Raji (cell line): ENCODE measurements around the gene TMEM201.

Source experiments
- POLR2A ChIP-seq: IDR thresholded peaks from 2 replicates; pipeline ENCODE4 v1.6.1; 2011; ENCODE audit warnings: low read depth, low read length, control low read depth; ENCODE audit not compliant: insufficient read depth

Gene TMEM201

DNA sequence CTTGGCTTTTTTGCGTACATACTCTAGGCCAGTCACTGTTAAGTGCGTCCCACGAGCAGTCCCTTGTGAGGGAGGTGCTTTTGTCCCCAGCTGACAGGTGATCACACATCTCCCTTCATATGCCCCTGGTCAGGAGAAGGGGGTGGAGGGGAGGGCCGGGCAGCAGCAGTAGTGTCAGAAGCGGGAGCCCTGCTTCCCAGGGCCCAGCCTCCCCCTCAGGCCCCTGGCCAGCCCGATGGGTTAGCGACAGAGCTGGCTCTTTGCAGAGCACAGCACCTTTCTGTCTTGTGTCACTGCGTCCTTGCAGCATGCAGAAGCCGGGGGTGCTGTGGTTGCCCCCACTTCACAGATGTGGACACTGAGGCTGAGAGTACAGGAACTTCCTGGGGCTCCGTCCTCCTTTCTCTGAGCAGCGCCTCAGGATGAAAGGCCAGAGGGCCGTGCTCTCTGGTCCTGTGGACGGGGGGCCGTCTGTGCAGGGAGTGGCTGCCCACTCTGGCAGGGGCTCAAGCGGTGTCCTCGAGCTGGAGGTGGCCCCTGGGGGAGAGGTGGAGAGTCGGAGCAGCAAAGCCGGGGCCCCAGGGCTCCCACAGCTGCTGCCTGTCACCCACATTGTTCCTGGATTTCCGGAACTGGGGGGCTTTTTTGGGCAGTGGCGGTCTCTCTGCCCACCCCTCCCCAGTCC, 5.9 kb downstream of the TMEM201 start:
- TF ChIP-seq POLR2A: no peak

DNA sequence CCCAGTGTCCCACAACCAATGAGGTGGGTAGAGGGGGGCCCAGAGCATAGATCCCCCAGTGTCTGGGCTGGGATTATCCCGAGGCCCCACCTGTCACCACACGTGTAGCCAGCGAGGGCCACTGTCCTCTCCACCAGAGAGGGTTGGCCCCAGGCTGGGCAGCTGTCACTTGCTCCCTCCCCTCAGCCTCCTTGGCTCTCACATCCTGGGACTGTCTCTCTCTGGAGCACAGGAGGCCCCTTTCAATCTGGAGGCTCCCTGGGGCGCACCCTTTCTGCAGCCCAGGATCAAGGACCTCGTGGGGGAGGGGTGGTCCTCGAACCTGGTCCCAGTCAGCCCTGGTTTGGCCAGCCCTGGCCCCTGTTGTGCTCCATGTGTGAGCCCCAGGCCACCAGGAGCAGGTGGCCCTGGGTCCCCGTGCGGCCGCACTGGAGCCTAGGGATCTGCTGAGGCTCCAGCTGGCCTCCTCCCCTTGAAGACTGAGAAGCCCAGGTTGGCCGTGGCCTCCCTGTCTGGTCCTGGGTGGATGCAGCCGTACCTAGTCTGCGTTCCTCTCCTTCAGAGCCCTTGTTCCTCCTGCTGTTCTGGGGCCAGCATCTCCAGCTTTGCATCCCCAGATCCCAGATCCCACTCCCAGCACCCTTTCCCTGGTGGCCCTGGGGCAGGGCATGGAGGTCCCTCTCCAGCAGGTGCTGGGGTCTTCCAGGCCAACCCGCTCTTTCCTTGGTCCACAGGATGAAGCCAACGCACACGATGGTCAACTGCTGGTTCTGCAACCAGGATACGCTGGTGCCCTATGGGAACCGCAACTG, 6.7 kb downstream of the TMEM201 start:
- TF ChIP-seq POLR2A: no peak

DNA sequence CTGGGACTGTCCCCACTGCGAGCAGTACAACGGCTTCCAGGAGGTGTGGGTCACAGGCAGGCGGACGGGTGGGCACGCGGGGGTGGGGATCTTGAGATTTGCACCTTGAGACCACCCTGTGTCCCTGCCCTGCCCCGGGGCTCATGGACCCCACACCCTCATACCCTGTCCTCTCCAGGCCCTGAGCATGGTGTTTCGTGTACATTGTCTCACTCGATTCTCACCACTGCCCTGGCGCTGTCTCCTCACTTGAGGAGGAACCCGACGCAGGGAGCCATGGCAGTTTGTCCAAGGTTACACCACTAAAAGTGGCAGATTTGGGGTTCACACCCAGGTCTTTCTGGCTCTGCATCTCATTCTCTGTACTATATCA, 7.2 kb downstream of the TMEM201 start:
- TF ChIP-seq POLR2A: no peak

DNA sequence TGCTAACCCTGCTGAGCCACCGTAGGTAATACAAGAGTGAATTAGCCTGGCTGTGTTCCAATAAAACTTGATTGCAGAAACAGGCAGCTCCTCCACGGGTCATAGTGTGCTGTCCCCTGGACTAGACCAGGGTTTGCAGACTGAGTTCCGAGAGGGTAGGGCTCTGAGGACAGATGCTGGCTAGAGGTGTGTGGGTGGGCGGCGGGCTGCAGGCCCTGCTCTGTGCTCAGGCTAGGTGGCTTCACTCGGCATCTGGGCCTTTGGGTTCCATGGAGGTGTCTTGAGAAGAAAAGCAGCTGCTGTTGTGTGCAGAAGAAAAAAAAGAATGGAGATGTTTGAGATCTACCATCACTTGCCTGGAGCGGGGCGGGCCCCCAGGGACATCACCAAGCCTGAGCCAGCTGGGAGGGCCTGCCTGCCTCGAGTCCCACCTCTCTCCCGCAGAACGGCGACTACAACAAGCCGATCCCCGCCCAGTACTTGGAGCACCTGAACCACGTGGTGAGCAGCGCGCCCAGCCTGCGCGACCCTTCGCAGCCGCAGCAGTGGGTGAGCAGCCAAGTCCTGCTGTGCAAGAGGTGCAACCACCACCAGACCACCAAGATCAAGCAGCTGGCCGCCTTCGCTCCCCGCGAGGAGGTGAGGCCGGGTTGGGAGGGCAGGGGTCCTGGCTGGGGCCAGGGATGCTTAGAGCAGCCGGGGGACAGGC, 7.9 kb downstream of the TMEM201 start:
- no peak for TF ChIP-seq POLR2A

DNA sequence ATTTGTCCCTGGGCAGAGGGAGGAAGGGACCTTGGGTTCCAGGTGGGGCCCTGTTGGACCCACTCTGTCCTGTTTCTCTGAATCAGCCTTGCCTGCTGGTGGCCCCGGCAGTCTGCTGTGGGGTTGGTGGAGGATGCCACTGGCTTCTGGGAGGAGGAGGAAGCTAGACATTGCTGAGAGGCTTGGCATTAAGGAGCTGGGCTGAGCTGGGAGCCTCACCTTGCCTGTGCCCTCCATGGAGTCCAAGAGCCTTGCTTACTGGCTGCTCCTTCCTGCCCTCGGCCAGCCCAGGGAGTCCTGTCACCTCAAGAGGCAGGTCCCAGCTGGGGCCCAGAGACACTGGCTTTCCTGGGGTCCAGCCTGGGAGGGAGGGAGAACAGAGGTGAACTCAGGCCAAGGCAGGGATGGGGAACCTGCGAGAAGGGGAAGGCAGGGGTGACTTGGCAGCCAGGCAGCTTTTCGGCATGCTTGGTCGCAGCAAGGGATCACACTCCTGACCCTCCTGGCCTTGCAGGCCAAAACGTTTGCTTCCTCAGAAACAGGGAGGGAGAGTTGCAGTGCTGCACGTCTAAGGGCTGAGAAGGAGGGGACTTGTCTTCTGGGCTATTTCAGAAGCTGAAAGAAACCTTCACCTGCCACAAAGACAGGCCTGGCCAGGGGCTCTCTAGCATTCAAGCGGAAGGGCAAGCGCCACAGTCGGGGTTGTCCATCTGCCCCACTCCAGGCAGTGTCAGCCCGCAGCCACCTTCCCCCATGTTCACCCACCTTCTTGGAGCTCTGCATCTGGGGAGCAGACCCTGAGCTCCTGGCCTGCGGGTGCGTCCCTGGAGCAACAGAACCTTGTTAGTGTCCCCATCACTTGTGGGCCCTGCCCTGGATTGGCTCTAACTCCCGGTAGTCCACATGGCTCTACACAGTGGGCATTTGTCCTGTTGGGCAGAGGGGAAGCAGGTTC, 8.9 kb downstream of the TMEM201 start:
- no peak for TF ChIP-seq POLR2A

DNA sequence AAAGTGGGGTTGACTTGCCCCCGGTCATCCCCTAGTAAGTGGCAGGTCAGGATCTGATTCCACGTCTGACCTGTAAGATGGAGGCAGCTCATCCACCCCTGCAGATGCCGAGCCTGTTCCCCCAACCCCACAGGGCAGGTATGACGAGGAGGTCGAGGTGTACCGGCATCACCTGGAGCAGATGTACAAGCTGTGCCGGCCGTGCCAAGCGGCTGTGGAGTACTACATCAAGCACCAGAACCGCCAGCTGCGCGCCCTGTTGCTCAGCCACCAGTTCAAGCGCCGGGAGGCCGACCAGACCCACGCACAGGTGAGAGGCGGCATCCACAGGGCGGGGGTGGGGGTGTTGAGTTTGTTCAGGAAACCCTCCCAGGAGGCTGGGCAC, 9.6 kb downstream of the TMEM201 start:
- TF ChIP-seq POLR2A: no peak

DNA sequence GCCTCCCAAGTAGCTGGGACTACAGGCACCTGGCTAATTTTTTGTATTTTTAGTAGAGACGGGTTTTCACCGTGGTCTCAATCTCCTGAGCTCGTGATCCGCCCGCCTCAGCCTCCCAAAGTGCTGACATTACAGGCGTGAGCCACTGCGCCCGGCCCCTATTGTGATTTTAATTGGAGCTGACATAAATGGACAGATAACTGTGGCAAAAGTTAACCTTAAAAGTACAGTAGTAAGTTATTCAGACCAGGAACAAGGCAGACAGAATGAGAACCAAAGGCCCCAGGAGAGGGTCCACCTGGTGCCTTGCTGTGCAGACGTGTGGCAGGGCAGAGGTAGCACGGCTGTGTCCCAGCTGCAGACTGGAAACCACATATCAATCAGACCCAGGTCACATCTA, 11.0 kb downstream of the TMEM201 start:
- no peak for TF ChIP-seq POLR2A

DNA sequence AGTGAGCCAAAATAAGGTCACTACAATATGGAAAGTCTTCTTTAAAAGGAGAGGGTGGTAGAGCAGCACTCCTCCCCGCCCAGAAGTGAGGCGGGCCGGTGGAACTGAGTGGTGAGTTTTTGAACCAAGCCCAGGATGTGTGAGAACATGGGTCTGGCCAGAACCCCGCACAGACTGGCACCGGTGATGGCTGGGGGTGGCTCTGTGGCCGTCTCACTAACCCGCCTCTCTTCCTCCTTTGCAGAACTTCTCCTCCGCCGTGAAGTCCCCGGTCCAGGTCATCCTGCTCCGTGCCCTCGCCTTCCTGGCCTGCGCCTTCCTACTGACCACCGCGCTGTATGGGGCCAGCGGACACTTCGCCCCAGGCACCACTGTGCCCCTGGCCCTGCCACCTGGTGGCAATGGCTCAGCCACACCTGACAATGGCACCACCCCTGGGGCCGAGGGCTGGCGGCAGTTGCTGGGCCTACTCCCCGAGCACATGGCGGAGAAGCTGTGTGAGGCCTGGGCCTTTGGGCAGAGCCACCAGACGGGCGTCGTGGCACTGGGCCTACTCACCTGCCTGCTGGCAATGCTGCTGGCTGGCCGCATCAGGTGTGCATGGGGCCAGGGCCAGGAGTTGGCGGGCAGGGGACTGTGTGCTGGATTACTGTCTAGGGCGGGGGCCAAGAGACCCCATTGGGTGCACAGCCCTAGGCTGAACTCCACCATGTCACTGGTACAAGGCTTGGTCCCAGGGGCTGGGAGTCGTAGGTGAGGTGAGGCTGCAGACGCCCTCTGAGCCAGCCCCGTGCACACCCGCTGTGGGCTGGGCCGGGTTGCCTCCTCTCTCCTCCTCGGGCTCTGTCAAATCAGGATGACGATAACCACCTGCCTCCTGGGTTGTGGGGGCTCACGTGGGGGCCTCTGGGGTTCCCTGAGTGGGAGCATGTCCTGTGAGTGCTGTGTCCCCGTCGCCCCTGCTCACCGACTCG, 12.4 kb downstream of the TMEM201 start:
- TF ChIP-seq POLR2A: no peak

DNA sequence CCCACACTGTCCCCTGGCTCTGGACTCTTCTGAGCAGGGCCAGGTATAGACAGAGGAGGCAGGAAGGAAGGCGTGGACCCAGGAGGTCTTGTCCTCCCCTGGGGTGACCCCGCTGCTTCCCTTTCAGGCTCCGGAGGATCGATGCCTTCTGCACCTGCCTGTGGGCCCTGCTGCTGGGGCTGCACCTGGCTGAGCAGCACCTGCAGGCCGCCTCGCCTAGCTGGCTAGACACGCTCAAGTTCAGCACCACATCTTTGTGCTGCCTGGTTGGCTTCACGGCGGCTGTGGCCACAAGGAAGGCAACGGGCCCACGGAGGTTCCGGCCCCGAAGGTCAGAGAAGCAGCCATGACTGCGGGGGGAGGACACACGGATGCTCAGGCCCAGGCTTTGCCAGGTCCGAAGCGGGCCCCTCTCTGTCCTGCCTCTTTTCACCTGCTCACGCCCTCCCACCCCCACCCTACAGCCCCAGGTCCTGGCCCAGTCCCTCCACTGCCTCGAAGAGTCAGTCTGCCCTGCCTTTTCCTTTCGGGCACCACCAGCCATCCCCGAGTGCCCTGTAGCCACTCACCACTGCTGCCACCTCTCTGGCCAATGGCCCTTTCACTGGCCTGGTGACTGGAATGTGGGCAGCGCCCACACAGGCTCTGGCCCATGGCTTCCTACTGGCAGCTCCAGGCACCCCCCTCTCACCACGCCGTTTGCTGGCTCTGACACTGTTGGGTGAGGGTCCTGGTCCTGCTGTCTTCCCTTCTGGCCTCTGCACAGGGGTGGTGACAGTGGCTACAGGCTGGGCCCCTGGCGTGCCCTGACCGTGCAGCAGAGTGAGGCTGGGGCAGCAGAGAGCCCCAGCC, 13.5 kb downstream of the TMEM201 start:
- TF ChIP-seq POLR2A: no peak

DNA sequence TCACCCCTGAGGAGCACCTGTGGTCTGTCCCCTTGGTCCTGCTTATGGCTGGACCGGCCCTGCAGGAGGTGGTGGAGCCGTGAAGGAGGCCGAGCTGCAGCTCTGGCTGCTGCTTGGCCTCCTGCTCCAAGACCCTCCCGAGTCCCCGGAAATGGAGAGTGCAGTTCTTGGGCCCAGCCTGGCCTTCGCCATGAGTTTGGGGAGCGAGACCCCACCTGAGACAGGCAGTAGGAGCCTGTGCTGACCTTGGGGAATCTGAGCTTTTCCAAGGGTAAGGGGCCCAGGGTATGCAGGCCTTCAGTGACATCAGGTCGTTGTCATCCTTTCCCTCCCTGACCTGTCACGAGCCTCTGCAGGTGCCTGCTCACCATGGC, 14.1 kb downstream of the TMEM201 start:
- no peak for TF ChIP-seq POLR2A

DNA sequence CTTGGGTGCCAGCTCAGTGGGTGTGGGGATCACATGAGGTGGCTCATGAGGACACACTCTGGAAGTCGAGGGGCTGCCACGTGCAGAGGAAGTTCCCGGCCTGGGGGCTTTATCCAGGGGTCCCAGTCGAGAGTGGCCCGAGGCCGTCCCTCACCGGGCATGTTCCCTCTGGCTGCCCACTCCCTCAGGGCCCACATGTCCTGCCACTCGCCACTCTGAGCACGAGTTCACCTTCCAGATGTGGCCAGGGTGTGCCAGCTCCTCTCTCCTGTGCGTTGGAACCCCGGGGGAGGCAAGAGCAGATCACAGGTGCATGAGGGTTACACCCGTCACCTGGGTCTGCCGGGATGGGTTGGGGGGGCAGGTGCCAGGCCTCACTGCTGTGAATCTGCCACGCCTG, 14.6 kb downstream of the TMEM201 start:
- TF ChIP-seq POLR2A: no peak

DNA sequence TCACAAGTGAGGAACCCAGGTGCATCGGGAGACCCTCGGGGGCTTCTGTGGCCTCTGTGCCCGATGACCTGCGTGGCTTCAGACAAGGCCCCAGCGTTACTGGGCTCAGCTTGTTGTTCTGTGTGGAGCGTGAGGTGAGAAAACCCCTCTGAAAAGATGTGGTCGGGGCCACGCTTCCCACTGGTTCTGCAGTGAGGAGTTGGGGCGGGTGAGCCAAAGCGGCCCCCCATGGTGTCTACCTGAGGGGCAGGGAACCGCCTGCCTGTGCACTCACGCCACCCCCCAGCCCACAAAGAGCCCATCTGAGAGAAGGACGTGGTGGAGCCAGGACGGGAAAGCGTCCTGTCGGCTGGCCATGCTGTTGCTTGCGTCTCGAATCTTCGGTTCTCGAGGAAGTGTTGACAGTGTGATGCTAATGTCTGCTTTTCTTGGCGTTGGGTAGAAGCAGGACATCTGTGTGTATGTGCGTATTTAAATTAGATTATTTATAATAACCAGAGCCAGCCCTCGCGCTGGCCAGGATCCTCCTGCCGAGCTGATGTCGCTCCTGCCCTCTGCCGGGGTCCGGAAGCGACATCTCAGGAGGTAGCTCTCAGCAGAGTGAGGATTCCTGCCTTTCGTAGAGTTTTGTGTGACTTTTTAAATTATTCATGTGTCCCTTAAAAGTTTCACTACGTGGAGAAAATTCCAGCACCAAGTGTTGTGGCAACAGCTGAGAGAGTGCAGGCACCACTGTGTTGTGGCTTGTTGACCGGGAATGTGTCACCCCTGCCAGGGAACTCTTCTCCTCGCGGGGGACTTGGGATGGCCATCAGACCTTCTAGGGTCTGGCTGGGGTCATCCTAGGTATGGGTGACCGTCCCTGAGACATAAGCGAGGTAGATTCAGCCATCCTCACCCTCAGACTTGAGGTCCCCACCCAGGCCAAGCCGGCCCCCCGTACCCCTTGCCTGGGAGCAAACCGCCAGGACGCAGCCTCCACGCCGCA, 15.3 kb downstream of the TMEM201 start:
- no peak for TF ChIP-seq POLR2A
